MCF 10A (cell line): ENCODE measurements around the gene PIK3CD. TPM values are rescaled to one million over a fixed set of nuclear protein-coding genes. Genes with fewer than 3 reads are reported as not detected.
"Not testable (repeated sequence)": the region's sequence is repeated elsewhere in the genome, so short reads cannot be mapped to it uniquely, and the experiment has no call there.

Source experiments
- BruUV-seq: library from RNA; stranded (reverse); fragments of 400-500 nt; replicated peaks from 2 replicates; lab custom pipeline; 2021; lab: Mats Ljungman, UMichigan
- CTCF ChIA-PET: fragments of 300-600 bp; sonication (Branson Sonifier 250); formaldehyde crosslinking; extraction: SDS; loops from one replicate; lab custom pipeline; 2021; ENCODE audit warnings: antibody characterized with exemption, inconsistent platforms; lab: Yijun Ruan, JAX
- POLR2A ChIA-PET: fragments of 300-600, 350-650 bp; sonication (Branson Sonifier 250); formaldehyde crosslinking; extraction: SDS; loops from one replicate; lab custom pipeline; 2020; ENCODE audit warnings: antibody characterized with exemption, inconsistent platforms; lab: Yijun Ruan, JAX
- DNase-seq: peaks from one replicate; pipeline ENCODE4 v3.0.0-alpha.2; 2018; ENCODE audit not compliant: unreplicated experiment
- H3K27ac Mint-ChIP-seq: one replicate; pipeline ENCODE4 v1.8.0; 2022; ENCODE audit warnings: mild to moderate bottlenecking, low read depth, mixed read lengths; ENCODE audit not compliant: unreplicated experiment
- H3K27me3 Mint-ChIP-seq: one replicate; pipeline ENCODE4 v1.8.0; 2022; ENCODE audit warnings: mixed read lengths; ENCODE audit not compliant: insufficient read depth, unreplicated experiment
- H3K36me3 Mint-ChIP-seq: one replicate; pipeline ENCODE4 v1.8.0; 2022; ENCODE audit warnings: mild to moderate bottlenecking, moderate library complexity, mixed read lengths; ENCODE audit not compliant: insufficient read depth, unreplicated experiment
- H3K4me1 Mint-ChIP-seq: one replicate; pipeline ENCODE4 v1.8.0; 2022; ENCODE audit warnings: mixed read lengths; ENCODE audit not compliant: insufficient read depth, unreplicated experiment
- H3K4me3 Mint-ChIP-seq: one replicate; pipeline ENCODE4 v1.8.0; 2022; ENCODE audit warnings: mild to moderate bottlenecking, moderate library complexity, mixed read lengths; ENCODE audit not compliant: unreplicated experiment
- H3K9me3 Mint-ChIP-seq: one replicate; pipeline ENCODE4 v1.8.0; 2022; ENCODE audit warnings: mixed read lengths; ENCODE audit not compliant: unreplicated experiment
- CTCF ChIP-seq: fragments of 200-600 bp; IDR thresholded peaks from one replicate; pipeline ENCODE4 v1.8.0; 2022; ENCODE audit warnings: antibody characterized with exemption, mild to moderate bottlenecking; ENCODE audit not compliant: unreplicated experiment
- intact Hi-C: fragments of 100-400 bp; cut with micrococcal nuclease; formaldehyde crosslinking; loops from 2 replicates; pipeline ENCODE4 v1.14.1; 2022
- total RNA-seq: library from RNA; stranded (reverse); gene quantifications from 2 replicates; pipeline ENCODE4 v1.2.3, GENCODE V29; 2022

Gene PIK3CD
- total RNA-seq, 1 experiment from 2014 or later, result 7.0 TPM

DNA sequence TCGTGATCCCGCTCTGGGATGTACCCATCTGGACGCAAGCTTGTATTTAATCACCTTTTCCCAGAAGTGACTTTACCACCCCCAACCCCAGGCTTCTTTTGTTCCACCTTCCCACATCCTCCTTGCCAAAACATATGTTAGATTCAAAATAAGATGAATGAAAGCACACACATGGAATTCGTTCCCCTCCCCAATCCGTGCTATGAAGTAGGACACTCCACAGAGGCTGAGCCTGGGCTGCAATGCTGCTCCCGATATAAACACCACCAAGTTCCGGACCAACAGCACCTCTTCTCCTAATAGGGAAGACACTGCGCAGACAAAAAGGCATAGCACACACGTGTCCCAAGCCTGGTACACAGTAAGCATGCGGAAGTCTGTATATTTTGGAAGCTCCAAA lies 86.1 kb downstream of the PIK3CD start:
- POLR2A ChIA-PET, result interaction anchor here (0.7 kb wide), 1 partner anchor 19 kb away, joined by 3 read pairs; no protein-coding TSS in a partner anchor
- peaks cover 92% of the 10 kb centered on the region for H3K36me3 Mint-ChIP-seq

DNA sequence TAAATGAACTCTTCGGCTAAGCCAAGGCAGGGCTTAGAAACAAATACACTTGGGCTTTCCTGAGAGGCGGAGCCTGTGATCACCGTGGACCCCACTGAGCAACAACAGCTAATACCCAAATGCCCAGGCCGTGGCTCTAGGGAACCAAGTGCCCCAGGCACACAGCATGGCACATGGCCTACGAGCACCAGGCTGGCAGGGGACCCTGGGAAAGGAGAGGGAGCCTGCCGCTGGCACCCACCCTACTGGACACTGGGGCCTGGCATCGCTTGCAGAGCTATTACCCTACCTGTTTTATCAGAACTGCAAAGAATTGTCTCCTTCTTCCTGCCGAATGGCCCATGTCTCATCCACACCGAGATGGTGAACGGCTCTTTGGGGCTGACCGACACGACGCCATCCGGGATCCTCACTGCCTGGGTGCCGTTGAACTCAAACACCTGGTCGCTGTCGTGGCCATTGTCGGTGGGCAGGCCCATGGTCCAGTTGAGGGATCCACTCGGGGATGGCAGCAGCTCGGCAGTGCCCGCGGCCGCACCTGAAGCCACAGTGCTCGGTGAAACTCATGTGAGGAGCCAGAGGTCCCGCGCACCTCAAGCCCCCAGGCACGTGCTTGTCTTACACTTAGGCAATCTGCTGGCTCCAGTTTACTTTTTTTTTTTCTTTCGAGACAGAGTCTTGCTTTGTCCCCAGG lies 92.7 kb downstream of the PIK3CD start:
- Mint-ChIP-seq H3K36me3 (peaks cover 77% of the 10 kb centered on the region), H3K27ac (no peak overlapping the region), H3K4me3 (no peak overlapping the region), H3K27me3 (no peaks in the 10 kb centered on the region), H3K4me1 (no peaks in the 10 kb centered on the region), H3K9me3 (no peaks in the 10 kb centered on the region)
- no TSS peak for BruUV-seq
- ChIA-PET POLR2A (interaction anchor here (0.7 kb wide), 1 partner anchor 22 kb away, joined by 3 read pairs; no protein-coding TSS in a partner anchor), CTCF (interaction anchor here (1.3 kb wide), 1 partner anchor 124 kb away, joined by 3 read pairs; no protein-coding TSS in a partner anchor)
- no peak for TF ChIP-seq CTCF
- no peak for DNase-seq
- intact Hi-C loops, result no loop called here

More for the DNA sequence above, 86.1 kb downstream of the PIK3CD start:
- Mint-ChIP-seq H3K4me1 (no peaks in the 10 kb centered on the region), H3K4me3 (no peak overlapping the region), H3K27me3 (no peaks in the 10 kb centered on the region), H3K9me3 (no peaks in the 10 kb centered on the region), H3K27ac (no peak overlapping the region)
- DNase-seq, result no peak
- CTCF ChIA-PET, result no interaction called here
- intact Hi-C loops, result no loop called here
- BruUV-seq, result no TSS peak
- no peak for TF ChIP-seq CTCF

DNA sequence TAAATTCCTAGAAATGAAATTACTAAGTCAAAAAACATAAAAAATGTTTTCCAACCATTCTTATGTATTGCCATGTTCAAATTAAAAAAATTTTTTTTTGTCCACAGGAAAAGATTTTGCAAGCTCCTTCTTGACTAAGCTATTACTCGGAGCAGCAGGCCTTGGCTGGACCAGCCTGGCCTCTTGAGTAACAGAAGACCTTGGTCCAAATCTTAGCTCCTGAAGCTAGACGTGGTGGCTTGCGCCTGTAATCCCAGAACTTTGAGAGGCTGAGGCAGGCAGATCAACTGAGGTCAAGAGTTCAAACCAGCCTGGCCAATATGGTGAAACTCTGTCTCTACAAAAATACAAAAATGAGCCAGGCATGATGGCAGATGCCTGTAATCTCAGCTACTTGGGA lies 94.7 kb downstream of the PIK3CD start:
- Mint-ChIP-seq H3K4me3 (no peak overlapping the region), H3K27ac (no peak overlapping the region), H3K36me3 (peaks cover 76% of the 10 kb centered on the region), H3K9me3 (no peaks in the 10 kb centered on the region), H3K27me3 (no peaks in the 10 kb centered on the region), H3K4me1 (no peaks in the 10 kb centered on the region)
- intact Hi-C loops, result no loop called here
- POLR2A ChIA-PET, result no interaction called here
- TF ChIP-seq CTCF, result no peak
- CTCF ChIA-PET, result interaction anchor here (0.9 to 1.0 kb wide), 3 partner anchors 21 to 118 kb away, joined by 3 to 4 read pairs (median 3); no protein-coding TSS in a partner anchor
- no TSS peak for BruUV-seq
- no peak for DNase-seq

- BruUV-seq, result no TSS peak
- Mint-ChIP-seq H3K27ac (no peak overlapping the region), H3K4me3 (no peak overlapping the region), H3K36me3 (peaks cover 76% of the 10 kb centered on the region), H3K9me3 (no peaks in the 10 kb centered on the region), H3K4me1 (no peaks in the 10 kb centered on the region), H3K27me3 (no peaks in the 10 kb centered on the region)
- intact Hi-C loops, result no loop called here
- no peak for DNase-seq
- ChIA-PET CTCF (interaction anchor here (0.9 to 1.0 kb wide), 3 partner anchors 22 to 118 kb away, joined by 3 to 4 read pairs (median 3); no protein-coding TSS in a partner anchor), POLR2A (no interaction called here)
- TF ChIP-seq CTCF, result no peak
Measured at GRCh38 chr1:9746651-9747050, 95.1 kb downstream of the PIK3CD start.

- BruUV-seq, H3K4me1 Mint-ChIP-seq: not testable (repeated sequence)
- CTCF ChIA-PET, result interaction anchor here (0.7 kb wide), 1 partner anchor 24 kb away, joined by 3 read pairs; no protein-coding TSS in a partner anchor
Measured at GRCh38 chr1:9748391-9748790, 96.9 kb downstream of the PIK3CD start.

More at GRCh38 chr1:9748391-9748790, 96.9 kb downstream of the PIK3CD start:
- intact Hi-C loops, POLR2A ChIA-PET, H3K9me3 Mint-ChIP-seq, H3K27me3 Mint-ChIP-seq, H3K27ac Mint-ChIP-seq, DNase-seq, H3K4me3 Mint-ChIP-seq: not testable (repeated sequence)
- peaks cover 66% of the 10 kb centered on the region for H3K36me3 Mint-ChIP-seq
